PC-3 (cell line): ENCODE measurements around the gene PTGER4. TPM values are rescaled to one million over a fixed set of nuclear protein-coding genes. Genes with fewer than 3 reads are reported as not detected.
"Not testable (repeated sequence)": the region's sequence is repeated elsewhere in the genome, so short reads cannot be mapped to it uniquely, and the experiment has no call there.

Experiments
- ATAC-seq: fragments of 200-7000 bp; cut with Tn5 transposase; 2 replicates; pipeline ENCODE4 v1.9.1; 2020; ENCODE audit warnings: mild to moderate bottlenecking, moderate library complexity
- BruUV-seq: library from RNA; stranded (reverse); fragments of 400-500 nt; replicated peaks from 2 replicates; lab custom pipeline; 2021; lab: Mats Ljungman, UMichigan
- CTCF ChIA-PET: fragments of 300-600 bp; sonication (Branson Sonifier 250); formaldehyde crosslinking; loops from one replicate; lab custom pipeline; 2022; ENCODE audit warnings: antibody characterized with exemption; lab: Charles Lee
- POLR2A ChIA-PET: fragments of 300-600 bp; sonication (Branson Sonifier 250); formaldehyde crosslinking; loops from one replicate; lab custom pipeline; 2022; ENCODE audit warnings: antibody characterized with exemption; ENCODE audit not compliant: unreplicated experiment; lab: Charles Lee
- DNase-seq: peaks from one replicate; pipeline ENCODE4 v3.0.0-alpha.2; 2015
- H2AFZ ChIP-seq: fragments of 300-600 bp; sonication (generic); 2 replicates; pipeline ENCODE4 v1.6.0; 2016; ENCODE audit warnings: antibody characterized with exemption, low read length
- H3F3A ChIP-seq: fragments of 300-600 bp; sonication (generic); one replicate; pipeline ENCODE4 v1.6.0; 2017; ENCODE audit warnings: antibody characterized with exemption, low read length, control low read depth, mild to moderate bottlenecking; ENCODE audit not compliant: unreplicated experiment
- H3K27ac ChIP-seq: fragments of 300-600 bp; sonication (generic); 2 replicates; pipeline ENCODE4 v1.5.1; 2016; ENCODE audit warnings: mild to moderate bottlenecking, low read length
- H3K27me3 ChIP-seq: fragments of 300-600 bp; sonication (generic); 2 replicates; pipeline ENCODE4 v1.6.1; 2016; ENCODE audit warnings: low read length, mixed read lengths
- H3K36me3 ChIP-seq: fragments of 300-600 bp; sonication (generic); 2 replicates; pipeline ENCODE4 v1.6.1; 2016; ENCODE audit warnings: low read depth, mixed run types, low read length, mixed read lengths
- H3K4me1 ChIP-seq: fragments of 300-600 bp; sonication (generic); 2 replicates; pipeline ENCODE4 v1.5.1; 2016; ENCODE audit warnings: low read length; ENCODE audit not compliant: insufficient read depth
- H3K4me2 ChIP-seq: fragments of 300-600 bp; sonication (generic); 2 replicates; pipeline ENCODE4 v1.6.0; 2016; ENCODE audit warnings: low read length
- H3K4me3 ChIP-seq: fragments of 300-600 bp; sonication (generic); 2 replicates; pipeline ENCODE4 v1.5.1; 2016; ENCODE audit warnings: mild to moderate bottlenecking, low read length, mixed read lengths
- H3K79me2 ChIP-seq: fragments of 300-600 bp; sonication (generic); 2 replicates; pipeline ENCODE4 v1.6.1; 2017; ENCODE audit warnings: low read length, mixed read lengths
- H3K9ac ChIP-seq: fragments of 300-600 bp; sonication (generic); 2 replicates; pipeline ENCODE4 v1.6.0; 2016; ENCODE audit warnings: mild to moderate bottlenecking, low read length
- H3K9me2 ChIP-seq: fragments of 300-600 bp; sonication (generic); replicated peaks from 2 replicates; pipeline ENCODE4 v1.6.1; 2016; ENCODE audit warnings: mixed run types, low read length, mixed read lengths
- H3K9me3 ChIP-seq: fragments of 300-600 bp; sonication (generic); 2 replicates; pipeline ENCODE4 v1.6.1; 2016; ENCODE audit warnings: low read length, mixed read lengths
- H4K20me1 ChIP-seq: fragments of 300-600 bp; sonication (generic); 2 replicates; pipeline ENCODE4 v1.6.1; 2016; ENCODE audit warnings: low read length, mixed read lengths
- CTCF ChIP-seq: fragments of 300-600 bp; sonication (generic); conservative IDR thresholded peaks from 2 replicates; pipeline ENCODE4 v1.5.1; 2017; ENCODE audit warnings: antibody characterized with exemption, low read depth, mild to moderate bottlenecking, low read length
- EZH2 ChIP-seq: fragments of 300-600 bp; sonication (generic); IDR thresholded peaks from one replicate; pipeline ENCODE4 v1.6.1; 2017; ENCODE audit warnings: antibody characterized with exemption, mild to moderate bottlenecking, low read length; ENCODE audit not compliant: unreplicated experiment
- EZH2phosphoT487 ChIP-seq: fragments of 300-600 bp; sonication (generic); IDR thresholded peaks from 2 replicates; pipeline ENCODE4 v1.6.1; 2018; ENCODE audit warnings: mild to moderate bottlenecking, antibody characterized with exemption, low read length, borderline replicate concordance
- intact Hi-C: fragments of 100-400 bp; cut with micrococcal nuclease; formaldehyde crosslinking; loops from 2 replicates; pipeline ENCODE4 v1.9.0; 2023
- total RNA-seq: library from RNA; depleted of rRNA; stranded (reverse); fragments of >200 nt; gene quantifications from 2 replicates; pipeline ENCODE4 v1.2.3, GENCODE V29; 2014

The PTGER4 gene
- total RNA-seq, 1 experiment from 2014 or later, result 49.5 TPM

- H3K9ac ChIP-seq, result no peak overlapping the region
- H3K4me3 ChIP-seq, result no peak overlapping the region
- H3K27ac ChIP-seq, result no peak overlapping the region
- no peak for TF ChIP-seq EZH2phosphoT487
- no peak for TF ChIP-seq CTCF
- no peak for TF ChIP-seq EZH2
- ChIA-PET CTCF (no interaction called here), POLR2A (interaction anchor here (0.6 kb wide), 1 partner anchor 922 kb away, joined by 3 read pairs; no protein-coding TSS in a partner anchor)
- no peaks in the 10 kb centered on the region for H3K79me2 ChIP-seq
- H3K4me2 ChIP-seq, result no peak overlapping the region
- no peak overlapping the region for H2AFZ ChIP-seq
- DNase-seq (peak; percentile 57), ATAC-seq (peak; percentile 86)
- H3F3A ChIP-seq, result no peaks in the 10 kb centered on the region
- no TSS peak for BruUV-seq
- intact Hi-C loops, result no loop called here
- 0 out of 2 replicates have a peak, but pooled peaks cover 5% of the 10 kb centered on the region for H3K9me3 ChIP-seq
- H3K27me3 ChIP-seq, result no peaks in the 10 kb centered on the region
- H3K9me2 ChIP-seq, result no peaks in the 10 kb centered on the region
- H3K4me1 ChIP-seq, result peaks cover 15% of the 10 kb centered on the region
- H4K20me1 ChIP-seq, result no peaks in the 10 kb centered on the region
- peaks cover 4% of the 10 kb centered on the region; the same call in 1 of the 2 replicates for H3K36me3 ChIP-seq
Observed at GRCh38 chr5:40717281-40717680, 37.6 kb downstream of the PTGER4 start.

GRCh38 chr5:40720069-40720468 lies 40.4 kb downstream of the PTGER4 start:
- Histone ChIP-seq H4K20me1 (no peaks in the 10 kb centered on the region), H3K9me3 (0 out of 2 replicates have a peak, but pooled peaks cover 5% of the 10 kb centered on the region), H3K4me2 (no peak overlapping the region), H3K36me3 (peaks cover 8% of the 10 kb centered on the region; the same call in 1 of the 2 replicates), H3K4me1 (peaks cover 10% of the 10 kb centered on the region), H3K27ac (no peak overlapping the region), H3K4me3 (no peak overlapping the region), H2AFZ (no peak overlapping the region), H3K79me2 (no peaks in the 10 kb centered on the region), H3F3A (no peaks in the 10 kb centered on the region), H3K9me2 (no peaks in the 10 kb centered on the region), H3K27me3 (no peaks in the 10 kb centered on the region), H3K9ac (no peak overlapping the region)
- no TSS peak for BruUV-seq
- TF ChIP-seq EZH2phosphoT487 (no peak), EZH2 (no peak), CTCF (no peak)
- ATAC-seq (no peak), DNase-seq (no peak)
- POLR2A ChIA-PET, result no interaction called here
- intact Hi-C loops, result no loop called here
- CTCF ChIA-PET, result no interaction called here

- H3F3A ChIP-seq, H3K27me3 ChIP-seq, H3K79me2 ChIP-seq, H3K9ac ChIP-seq, BruUV-seq, CTCF ChIA-PET, intact Hi-C loops, H4K20me1 ChIP-seq, H3K4me1 ChIP-seq, ATAC-seq, H3K4me3 ChIP-seq, H3K9me2 ChIP-seq, DNase-seq, POLR2A ChIA-PET, H3K27ac ChIP-seq, H3K9me3 ChIP-seq, H2AFZ ChIP-seq, H3K4me2 ChIP-seq, H3K36me3 ChIP-seq: not testable (repeated sequence)
Observed at GRCh38 chr5:40722497-40722911, 42.8 kb downstream of the PTGER4 start.
